Hepatocyte (in vitro differentiated cells): Measurements from ENCODE around the gene GPR183.

Source experiments
- CTCF ChIP-seq: fragments of 200-600 bp; sonication (generic); IDR thresholded peaks from 2 replicates; pipeline ENCODE4 v1.5.1; 2016; ENCODE audit warnings: antibody characterized with exemption, mild to moderate bottlenecking; ENCODE audit not compliant: poor library complexity
- EZH2 ChIP-seq: fragments of 200-600 bp; sonication (generic); IDR thresholded peaks from 2 replicates; pipeline ENCODE4 v1.6.1; 2016; ENCODE audit warnings: antibody characterized with exemption, mild to moderate bottlenecking, borderline replicate concordance
- EZH2phosphoT487 ChIP-seq: fragments of 200-600 bp; sonication (generic); IDR thresholded peaks from one replicate; pipeline ENCODE4 v1.6.1; 2018; ENCODE audit warnings: antibody characterized with exemption, mild to moderate bottlenecking, low read depth, moderate library complexity; ENCODE audit not compliant: unreplicated experiment, severe bottlenecking

- no peak for TF ChIP-seq CTCF
- no peak for TF ChIP-seq EZH2
- TF ChIP-seq EZH2phosphoT487 = no peak
These were observed 595 bp upstream of the GPR183 start for GRCh38 chr13:99307648-99308339.
